Tibial nerve (tissue), 3 donors: ENCODE measurements around the gene C1orf116.

Experiments
- CTCF ChIP-seq, 5 experiments: fragments of 200-600 bp in 3 of 5; fragments of 450-650 bp in 2 of 5; sonication (generic) in 3 of 5; IDR thresholded peaks; one replicate each; pipeline ENCODE4 v1.5.1; 2016 to 2019; ENCODE audit warnings: antibody characterized with exemption in 5 of 5, mild to moderate bottlenecking in 3 of 5, moderate library complexity in 2 of 5
- POLR2A ChIP-seq, 2 donors: fragments of 450-650 bp; IDR thresholded peaks; one replicate each; pipeline ENCODE4 v1.6.1; 2017; ENCODE audit warnings: antibody characterized with exemption in 2 of 2, mild to moderate bottlenecking in 2 of 2, moderate library complexity in 2 of 2

GRCh38 chr1:207000651-207001291, 31.8 kb downstream of the C1orf116 start:
- no peak for TF ChIP-seq CTCF (IDR thresholded peaks at IDR 0.05)
- no peak for TF ChIP-seq POLR2A (IDR thresholded peaks at IDR 0.05)
